HG03575 (cell line): ENCODE data around the gene HOXA13.

ENCODE experiments used
- ATAC-seq: cut with Tn5 transposase; IDR thresholded peaks from one replicate; pipeline ENCODE4 v1.9.1; 2021; ENCODE audit not compliant: unreplicated experiment, insufficient number of reproducible peaks, low FRiP score; ENCODE audit errors: extremely low read depth

HOXA13 gene

DNA sequence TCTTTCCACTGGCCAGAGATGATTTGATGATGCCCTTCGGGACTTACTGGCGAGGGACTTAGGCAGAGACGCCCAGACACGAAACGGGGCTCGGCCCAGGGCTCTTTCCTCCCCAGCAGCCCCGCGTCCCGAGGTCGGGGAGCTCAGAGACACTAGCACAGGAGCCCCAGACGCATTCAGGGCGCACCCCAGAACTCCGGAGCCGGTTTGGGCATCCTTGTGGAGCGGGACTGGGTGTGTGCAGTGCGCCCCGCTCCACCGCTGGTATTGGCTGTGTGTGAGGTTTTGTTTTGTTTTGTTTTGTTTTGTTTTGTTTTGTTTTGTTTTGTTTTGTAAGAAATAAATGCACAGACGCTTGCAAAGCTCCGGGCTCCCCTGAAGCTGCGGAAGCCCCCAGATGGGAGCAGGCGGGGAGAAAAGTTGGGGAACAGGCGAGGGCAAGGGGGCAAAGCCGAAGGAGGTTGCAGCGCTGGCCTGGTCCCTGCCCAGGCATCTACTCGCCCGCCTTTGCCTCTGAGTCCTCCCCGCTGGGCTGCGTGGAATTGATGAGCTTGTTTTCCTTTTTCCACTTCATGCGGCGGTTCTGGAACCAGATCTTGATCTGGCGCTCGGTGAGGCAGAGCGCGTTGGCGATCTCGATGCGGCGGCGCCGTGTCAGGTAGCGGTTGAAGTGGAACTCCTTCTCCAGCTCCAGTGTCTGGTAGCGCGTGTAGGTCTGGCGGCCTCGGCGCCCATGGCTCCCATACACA, 54.6 kb downstream of the HOXA13 start:
- ATAC-seq = no peak

GRCh38 chr7:27144781-27145164, 55.1 kb downstream of the HOXA13 start:
- ATAC-seq = no peak
